ENCODE results near the gene RIC3.

The RIC3 gene

GRCh38 chr11:8168485-8169257 lies at the start of gene RIC3:
RIC3 (minus strand) TSS chr11:8169025; CDS start chr11:8168989, 36 bp downstream.
- DNase-seq: peak; percentile 79

- no peak for DNase-seq
Measured at GRCh38 chr11:8218409-8218808, 49.6 kb upstream of the RIC3 start.

- DNase-seq: no peak
Measured at GRCh38 chr11:8217926-8218325, 49.1 kb upstream of the RIC3 start.

GRCh38 chr11:8217136-8217535 lies 48.3 kb upstream of the RIC3 start:
- no peak for DNase-seq

GRCh38 chr11:8213376-8213775 lies 44.6 kb upstream of the RIC3 start:
- no peak for DNase-seq

- no peak for DNase-seq
Measured at GRCh38 chr11:8209208-8209807, 40.5 kb upstream of the RIC3 start.

GRCh38 chr11:8207080-8208000 lies 38.5 kb upstream of the RIC3 start:
- peak; percentile 45 for DNase-seq

- peak; percentile 50 for DNase-seq
Measured at GRCh38 chr11:8206251-8207079, 37.6 kb upstream of the RIC3 start.

- no peak for DNase-seq
Measured at GRCh38 chr11:8205566-8205965, 36.7 kb upstream of the RIC3 start.

GRCh38 chr11:8204596-8204995 lies 35.8 kb upstream of the RIC3 start:
- DNase-seq: no peak

GRCh38 chr11:8204025-8204424 lies 35.2 kb upstream of the RIC3 start:
- no peak for DNase-seq

GRCh38 chr11:8203414-8203715 lies 34.5 kb upstream of the RIC3 start:
- DNase-seq: no peak

GRCh38 chr11:8202516-8203413 lies 33.9 kb upstream of the RIC3 start:
- no peak for DNase-seq

- DNase-seq: no peak
Measured at GRCh38 chr11:8201644-8202365, 33.0 kb upstream of the RIC3 start.

GRCh38 chr11:8199676-8200075 lies 30.9 kb upstream of the RIC3 start:
- no peak for DNase-seq

GRCh38 chr11:8196749-8197148 lies 27.9 kb upstream of the RIC3 start:
- no peak for DNase-seq

- DNase-seq: no peak
Measured at GRCh38 chr11:8194956-8195355, 26.1 kb upstream of the RIC3 start.

- no peak for DNase-seq
Measured at GRCh38 chr11:8192896-8193209, 24.0 kb upstream of the RIC3 start.

GRCh38 chr11:8192016-8192895 lies 23.4 kb upstream of the RIC3 start:
- peak; percentile 69 for DNase-seq

GRCh38 chr11:8190431-8190830 lies 21.6 kb upstream of the RIC3 start:
- DNase-seq: no peak
